H1 (cell line): ENCODE results near the gene KRT84. TPM values are rescaled to one million over a fixed set of nuclear protein-coding genes. Genes with fewer than 3 reads are reported as not detected.

Source experiments
- CTCF ChIA-PET: fragments of 300-600 bp; sonication (Branson Sonifier 250); formaldehyde crosslinking; loops from one replicate; lab custom pipeline; 2021; ENCODE audit not compliant: partially characterized antibody; lab: Charles Lee
- POLR2A ChIA-PET: fragments of 300-600 bp; sonication (Branson Sonifier 250); formaldehyde crosslinking; loops from one replicate; lab custom pipeline; 2021; ENCODE audit warnings: inconsistent platforms; ENCODE audit not compliant: partially characterized antibody; lab: Charles Lee
- DNase-seq, 2 experiments: peaks; one replicate each; pipeline versions ENCODE4 v3.0.0 to v3.0.0-alpha.2; 2010 to 2022; ENCODE audit warnings: low spot score in 2 of 2, low read depth in 1 of 2, mixed read lengths in 1 of 2
- FAIRE-seq: peaks from 2 replicates; lab custom pipeline; 2011; peaks lifted over from hg19 to GRCh38; lab: Jason Lieb, UNC
- H2AFZ ChIP-seq: 2 replicates; pipeline ENCODE4 v1.8.1; 2012; ENCODE audit warnings: low read length, inconsistent platforms
- H2AK5ac ChIP-seq: 2 replicates; pipeline ENCODE4 v1.6.1; 2013; ENCODE audit warnings: low read depth, low read length
- H2BK120ac ChIP-seq: replicated peaks from 2 replicates; pipeline ENCODE3; 2013; ENCODE audit warnings: low read depth, low read length, inconsistent platforms
- H2BK12ac ChIP-seq: 2 replicates; pipeline ENCODE4 v1.6.1; 2013; ENCODE audit warnings: low read depth, low read length
- H2BK15ac ChIP-seq: 2 replicates; pipeline ENCODE4 v1.6.1; 2013; ENCODE audit warnings: low read length
- H2BK20ac ChIP-seq: 2 replicates; pipeline ENCODE4 v1.6.1; 2013; ENCODE audit warnings: low read length
- H2BK5ac ChIP-seq: 2 replicates; pipeline ENCODE4 v1.6.1; 2013; ENCODE audit warnings: low read depth, low read length
- H3K14ac ChIP-seq: 2 replicates; pipeline ENCODE4 v1.6.1; 2013; ENCODE audit warnings: inconsistent platforms; ENCODE audit not compliant: insufficient read length
- H3K18ac ChIP-seq: 2 replicates; pipeline ENCODE4 v1.6.1; 2013; ENCODE audit warnings: low read length; ENCODE audit errors: extremely low read depth
- H3K23ac ChIP-seq: 2 replicates; pipeline ENCODE4 v1.6.1; 2013; ENCODE audit warnings: inconsistent platforms; ENCODE audit not compliant: insufficient read length
- H3K23me2 ChIP-seq: 2 replicates; pipeline ENCODE4 v1.6.1; 2013; ENCODE audit warnings: low read depth, low read length
- H3K27ac ChIP-seq: 2 replicates; pipeline ENCODE4 v1.6.1; 2011; ENCODE audit warnings: low read depth, low read length, inconsistent platforms
- H3K27me3 ChIP-seq, 4 experiments: replicated peaks in 1 of 4; 1 replicate in 1 of 4; 2 replicates in 3 of 4; pipeline versions ENCODE4 v1.6.1 to v1.8.1; 2011 to 2013; ENCODE audit warnings: low read length in 3 of 4, mild to moderate bottlenecking in 3 of 4, inconsistent platforms in 2 of 4, mixed read lengths in 2 of 4, moderate library complexity in 1 of 4; ENCODE audit not compliant: control insufficient read depth in 3 of 4, insufficient read depth in 3 of 4; ENCODE audit errors: extremely low read depth in 1 of 4
- H3K36me3 ChIP-seq, 4 experiments: 2 replicates each; pipeline versions ENCODE4 v1.6.1 to v1.8.1; 2011 to 2013; ENCODE audit warnings: mild to moderate bottlenecking in 4 of 4, low read length in 3 of 4, moderate library complexity in 2 of 4, control low read depth in 1 of 4, inconsistent platforms in 1 of 4; ENCODE audit not compliant: insufficient read depth in 4 of 4, control insufficient read depth in 2 of 4
- H3K4ac ChIP-seq: replicated peaks from 2 replicates; pipeline ENCODE3; 2013; ENCODE audit warnings: low read length, low read depth, mixed read lengths, inconsistent platforms; ENCODE audit not compliant: insufficient read length
- H3K4me1 ChIP-seq, 4 experiments: replicated peaks in 1 of 4; 1 replicate in 1 of 4; 2 replicates in 3 of 4; pipeline versions ENCODE4 v1.6.1 to v1.8.1; 2011 to 2013; ENCODE audit warnings: low read length in 3 of 4, inconsistent platforms in 2 of 4, mixed read lengths in 1 of 4; ENCODE audit not compliant: insufficient read depth in 4 of 4, control insufficient read depth in 3 of 4
- H3K4me2 ChIP-seq, 2 experiments: 2 replicates each; pipeline versions ENCODE4 v1.6.1 to v1.8.1; 2011 to 2013; ENCODE audit warnings: low read depth in 2 of 2, low read length in 2 of 2, control low read depth in 1 of 2, inconsistent platforms in 1 of 2, mild to moderate bottlenecking in 1 of 2; ENCODE audit not compliant: insufficient read depth in 1 of 2
- H3K4me3 ChIP-seq, 4 experiments: fragments of 200-600, 300-600 bp in 1 of 4; sonication (generic), shearing (Covaris generic), sonication (Bioruptor Twin) in 1 of 4; 2 replicates each; pipeline versions ENCODE4 v1.5.1 to v1.8.1; 2011 to 2016; ENCODE audit warnings: low read length in 4 of 4, low read depth in 3 of 4, control low read depth in 2 of 4, inconsistent platforms in 2 of 4, mild to moderate bottlenecking in 2 of 4, mixed read lengths in 1 of 4, moderate library complexity in 1 of 4; ENCODE audit not compliant: insufficient read depth in 2 of 4; ENCODE audit errors: extremely low read depth in 1 of 4
- H3K56ac ChIP-seq: replicated peaks from 2 replicates; pipeline ENCODE3; 2013; ENCODE audit warnings: low read depth, mild to moderate bottlenecking, mixed read lengths, low read length, inconsistent platforms; ENCODE audit not compliant: insufficient read length
- H3K79me1 ChIP-seq: 2 replicates; pipeline ENCODE4 v1.6.1; 2013; ENCODE audit warnings: low read depth, low read length, control low read depth
- H3K79me2 ChIP-seq, 2 experiments: 2 replicates each; pipeline versions ENCODE4 v1.6.1 to v1.8.1; 2012 to 2013; ENCODE audit warnings: low read length in 2 of 2, mild to moderate bottlenecking in 2 of 2, inconsistent platforms in 1 of 2; ENCODE audit not compliant: insufficient read depth in 2 of 2, control insufficient read depth in 1 of 2
- H3K9ac ChIP-seq, 4 experiments: replicated peaks in 1 of 4; 1 replicate in 1 of 4; 2 replicates in 3 of 4; pipeline versions ENCODE4 v1.6.1 to v1.8.1; 2011 to 2013; ENCODE audit warnings: low read depth in 3 of 4, low read length in 3 of 4, control low read depth in 2 of 4, mild to moderate bottlenecking in 2 of 4, moderate library complexity in 2 of 4, inconsistent platforms in 1 of 4; ENCODE audit errors: extremely low read depth in 1 of 4
- H3K9me3 ChIP-seq, 2 experiments: 2 replicates each; pipeline versions ENCODE4 v1.6.1 to v1.8.1; 2012 to 2013; ENCODE audit warnings: mild to moderate bottlenecking in 2 of 2, moderate library complexity in 2 of 2, control low read depth in 1 of 2, inconsistent platforms in 1 of 2, low read depth in 1 of 2, low read length in 1 of 2, mixed read lengths in 1 of 2; ENCODE audit not compliant: insufficient read depth in 2 of 2
- H4K20me1 ChIP-seq, 2 experiments: replicated peaks in 1 of 2; 2 replicates each; pipeline versions ENCODE3 to v1.8.1; 2011 to 2013; ENCODE audit warnings: inconsistent platforms in 2 of 2, low read length in 2 of 2, mild to moderate bottlenecking in 1 of 2; ENCODE audit not compliant: insufficient read depth in 2 of 2, control insufficient read depth in 1 of 2
- H4K5ac ChIP-seq: 2 replicates; pipeline ENCODE4 v1.6.1; 2013; ENCODE audit warnings: low read length, low read depth, mixed read lengths, inconsistent platforms; ENCODE audit not compliant: insufficient read length
- H4K8ac ChIP-seq: 2 replicates; pipeline ENCODE4 v1.8.0; 2013; ENCODE audit warnings: mild to moderate bottlenecking, moderate library complexity, low read length, inconsistent platforms; ENCODE audit not compliant: insufficient read depth; ENCODE audit errors: extremely low read depth
- H4K91ac ChIP-seq: replicated peaks from 2 replicates; pipeline ENCODE3; 2013; ENCODE audit warnings: low read length, mixed read lengths, inconsistent platforms; ENCODE audit not compliant: insufficient read length
- BACH1 ChIP-seq: IDR thresholded peaks from 2 replicates; pipeline ENCODE4 v1.6.1; 2012; ENCODE audit warnings: low read length, improper control_type of control experiment
- BCL11A ChIP-seq, 2 experiments: IDR thresholded peaks; one replicate each; pipeline ENCODE4 v1.6.1; 2011; ENCODE audit warnings: low read depth in 2 of 2, low read length in 2 of 2, mild to moderate bottlenecking in 2 of 2
- CHD2 ChIP-seq: IDR thresholded peaks from 2 replicates; pipeline ENCODE4 v1.6.1; 2012; ENCODE audit warnings: low read length, improper control_type of control experiment
- CTBP2 ChIP-seq: IDR thresholded peaks from 2 replicates; pipeline ENCODE4 v1.7.0; 2011; ENCODE audit warnings: borderline replicate concordance, mild to moderate bottlenecking, moderate library complexity, mixed read lengths, low read length; ENCODE audit not compliant: insufficient read depth, insufficient read length
- EGR1 ChIP-seq: IDR thresholded peaks from 2 replicates; pipeline ENCODE4 v1.6.1; 2011; ENCODE audit warnings: low read depth, low read length, borderline replicate concordance
- HDAC2 ChIP-seq, 2 experiments: fragments of 300-600 bp in 1 of 2; sonication (generic) in 1 of 2; IDR thresholded peaks; 2 replicates each; pipeline ENCODE4 v1.6.1; 2011 to 2012; ENCODE audit warnings: low read depth in 2 of 2, low read length in 2 of 2, mild to moderate bottlenecking in 2 of 2, moderate library complexity in 2 of 2, borderline replicate concordance in 1 of 2, inconsistent platforms in 1 of 2
- JUND ChIP-seq: IDR thresholded peaks from 2 replicates; pipeline ENCODE4 v1.6.1; 2011; ENCODE audit warnings: mild to moderate bottlenecking, improper control_type of control experiment, low read length
- POLR2AphosphoS5 ChIP-seq: IDR thresholded peaks from 2 replicates; pipeline ENCODE4 v1.6.1; 2011; ENCODE audit warnings: low read depth, low read length
- RFX5 ChIP-seq: IDR thresholded peaks from 2 replicates; pipeline ENCODE4 v1.6.1; 2011; ENCODE audit warnings: low read depth, low read length, improper control_type of control experiment, borderline replicate concordance
- RXRA ChIP-seq: IDR thresholded peaks from 2 replicates; pipeline ENCODE4 v1.6.1; 2011; ENCODE audit warnings: low read depth, mild to moderate bottlenecking, low read length, moderate library complexity; ENCODE audit not compliant: insufficient read depth
- SUZ12 ChIP-seq: fragments of 200-600 bp; sonication (generic); IDR thresholded peaks from 2 replicates; pipeline ENCODE4 v1.6.1; 2012; ENCODE audit warnings: mild to moderate bottlenecking, inconsistent platforms, low read length, moderate library complexity, mixed read lengths
- TEAD4 ChIP-seq: IDR thresholded peaks from 2 replicates; pipeline ENCODE4 v1.6.1; 2012; ENCODE audit warnings: low read depth, low read length, inconsistent platforms, mixed read lengths
- USF2 ChIP-seq: IDR thresholded peaks from 2 replicates; pipeline ENCODE4 v1.6.1; 2011; ENCODE audit warnings: low read length, improper control_type of control experiment
- YY1 ChIP-seq: IDR thresholded peaks from 2 replicates; pipeline ENCODE4 v1.6.1; 2011; ENCODE audit warnings: low read depth, mild to moderate bottlenecking, low read length
- WGBS, 2 experiments: shearing (Covaris generic) in 1 of 2; methylation state at CpG; one replicate each; pipeline versions ENCODE4 v1.1.6 to v1.1.7; 2013 to 2015; ENCODE audit warnings: low lambda C conversion rate in 2 of 2, mixed read lengths in 2 of 2, inconsistent platforms in 1 of 2, low coverage in 1 of 2, missing lambda C conversion rate in 1 of 2; ENCODE audit not compliant: insufficient replicate concordance in 2 of 2, insufficient coverage in 1 of 2, insufficient read length in 1 of 2; ENCODE audit errors: extremely low coverage in 1 of 2, missing lambda C conversion rate in 1 of 2; 5-methylcytosine and 5-hydroxymethylcytosine counted together
- polyA plus RNA-seq, 7 experiments: library from polyadenylated mRNA; depleted of rRNA in 3 of 7; stranded (reverse) in 5 of 7; unstranded in 2 of 7; fragments of >200 nt in 5 of 7; fragments of 200-250 nt in 2 of 7; gene quantifications; 1 replicate in 5 of 7; 2 replicates in 1 of 7; 4 replicates in 1 of 7; pipeline versions ENCODE4 v1.2.1 to v1.2.3, GENCODE V29; 2011 to 2013; ENCODE audit warnings: missing spikeins in 2 of 7, mixed read lengths in 2 of 7
- total RNA-seq: library from RNA; stranded (reverse); fragmentation: NEBNext Ultra II Directional; extraction: Animal tissue kit (Norgen Biotek cat#: 25700); gene quantifications from 2 replicates; pipeline ENCODE4 v1.2.1, GENCODE V29; 2021

KRT84 gene
- total and polyA plus RNA-seq, 2 of the 8 experiments (the other 6 are each of a cell fraction or from before 2014, with no cell fraction given), result not detected

GRCh38 chr12:52331039-52331438 is 54.4 kb downstream of the KRT84 start:
- POLR2A ChIA-PET, result no interaction called here
- H2BK20ac ChIP-seq, result no peak overlapping the region
- H2AFZ ChIP-seq, result no peak overlapping the region
- no peak for FAIRE-seq
- no peak for TF ChIP-seq EGR1
- no peak for TF ChIP-seq TEAD4
- TF ChIP-seq JUND, result no peak
- no peak for TF ChIP-seq POLR2AphosphoS5
- TF ChIP-seq CTBP2, result no peak
- no peak for TF ChIP-seq RFX5
- no peak for TF ChIP-seq HDAC2 (IDR thresholded peaks at IDR 0.05; ENCODE audit: borderline replicate concordance in 1 of 2, low read depth in 2 of 2, low read length in 2 of 2)
- no peak for TF ChIP-seq USF2
- no peak for TF ChIP-seq BCL11A (IDR thresholded peaks at IDR 0.05; ENCODE audit: low read depth in 2 of 2, low read length in 2 of 2)
- no peak for TF ChIP-seq YY1
- no peak for TF ChIP-seq RXRA
- TF ChIP-seq BACH1, result no peak
- no peak for TF ChIP-seq CHD2
- TF ChIP-seq SUZ12, result no peak
- TF ChIP-seq, all 59 proteins: peak for 0
- Histone ChIP-seq H2BK5ac (no peak overlapping the region), H3K4me2 (no peak overlapping the region), H3K4ac (no peak overlapping the region), H3K27ac (no peak overlapping the region), H3K36me3 (no peaks in the 10 kb centered on the region), H2BK12ac (no peak overlapping the region), H3K27me3 (no peaks in the 10 kb centered on the region), H3K23ac (no peak overlapping the region), H4K20me1 (no peaks in the 10 kb centered on the region), H2BK15ac (no peak overlapping the region), H3K4me3 (no peak overlapping the region), H3K4me1 (peaks cover 0 to 3% (median 0%) of the 10 kb centered on the region in 4 experiments; a peak in 1 of 7 replicates), H3K79me1 (no peaks in the 10 kb centered on the region), H3K9ac (no peak overlapping the region), H2AK5ac (no peak overlapping the region), H4K8ac (no peak overlapping the region), H4K5ac (no peak overlapping the region), H3K9me3 (no peaks in the 10 kb centered on the region), H3K18ac (no peak overlapping the region), H3K23me2 (no peaks in the 10 kb centered on the region), H3K79me2 (no peaks in the 10 kb centered on the region), H2BK120ac (no peak overlapping the region), H4K91ac (no peak overlapping the region), H3K56ac (no peak overlapping the region), H3K14ac (no peak overlapping the region)
- CTCF ChIA-PET, result interaction anchor here (0.9 to 19.8 kb wide), 15 partner anchors 10 to 176 kb away, joined by 3 to 353 read pairs (median 5); partner anchors contain the start of gene KRT83
- WGBS, 2 experiments, result 56% methylated on average over 1 of the region's 1 CpG; no CpG with 5 or more reads in 1 of the 2 experiments
- DNase-seq, result no peak
